Measurements from ENCODE around the gene TMEM151B. TPM values are rescaled to one million over a fixed set of nuclear protein-coding genes. Genes with fewer than 3 reads are reported as not detected.
"Not testable (repeated sequence)": the region's sequence is repeated elsewhere in the genome, so short reads cannot be mapped to it uniquely, and the experiment has no call there.

The TMEM151B gene
- total RNA-seq, 2 experiments from 2014 or later, result not detected

GRCh38 chr6:44226368-44227147 lies 43.7 kb upstream of the TMEM151B start:
- Mint-ChIP-seq H3K27ac (no peak overlapping the region), H3K4me1 (peaks cover 30% of the 10 kb centered on the region), H3K27me3 (no peaks in the 10 kb centered on the region), H3K4me3 (no peak overlapping the region), H3K9me3 (no peaks in the 10 kb centered on the region), H3K36me3 (ENCODE audit: low read depth) (peaks cover 8% of the 10 kb centered on the region)
- ChIA-PET POLR2A (interaction anchor here (1.0 to 6.4 kb wide), 5 partner anchors 9 to 86 kb away, joined by 3 to 88 read pairs (median 6); partner anchors contain the start of genes AARS2 and HSP90AB1), CTCF (interaction anchor here (0.7 to 4.2 kb wide), 4 partner anchors 9 to 130 kb away, joined by 3 to 27 read pairs (median 15); no protein-coding TSS in a partner anchor)
- no peak for DNase-seq

GRCh38 chr6:44227148-44227793 lies 43.0 kb upstream of the TMEM151B start:
- ChIA-PET POLR2A (interaction anchor here (1.0 to 6.4 kb wide), 5 partner anchors 9 to 85 kb away, joined by 3 to 88 read pairs (median 6); partner anchors contain the start of genes AARS2 and HSP90AB1), CTCF (interaction anchor here (1.0 to 4.2 kb wide), 5 partner anchors 10 to 131 kb away, joined by 3 to 27 read pairs (median 3); no protein-coding TSS in a partner anchor)
- peaks cover 25% of the 10 kb centered on the region for H3K4me1 Mint-ChIP-seq
- no peak overlapping the region for H3K4me3 Mint-ChIP-seq
- DNase-seq, result no peak
- H3K9me3 Mint-ChIP-seq, result no peaks in the 10 kb centered on the region
- no peak overlapping the region for H3K27ac Mint-ChIP-seq
- no peaks in the 10 kb centered on the region for H3K27me3 Mint-ChIP-seq
- H3K36me3 Mint-ChIP-seq (ENCODE audit: low read depth), result peaks cover 8% of the 10 kb centered on the region

GRCh38 chr6:44228031-44228430 lies 42.2 kb upstream of the TMEM151B start:
- no peak overlapping the region for H3K27ac Mint-ChIP-seq
- POLR2A ChIA-PET, result interaction anchor here (1.2 to 6.0 kb wide), 3 partner anchors 8 to 19 kb away, joined by 6 to 48 read pairs (median 6); partner anchors contain the start of gene HSP90AB1
- no peak overlapping the region for H3K4me3 Mint-ChIP-seq
- no peaks in the 10 kb centered on the region for H3K9me3 Mint-ChIP-seq
- H3K4me1 Mint-ChIP-seq, result peaks cover 22% of the 10 kb centered on the region
- peaks cover 8% of the 10 kb centered on the region for H3K36me3 Mint-ChIP-seq (ENCODE audit: low read depth)
- no peaks in the 10 kb centered on the region for H3K27me3 Mint-ChIP-seq
- CTCF ChIA-PET, result interaction anchor here (1.0 to 1.5 kb wide), 4 partner anchors 9 to 132 kb away, joined by 3 to 4 read pairs (median 3); no protein-coding TSS in a partner anchor
- no peak for DNase-seq

- POLR2A ChIA-PET, result interaction anchor here (1.2 to 6.0 kb wide), 3 partner anchors 8 to 18 kb away, joined by 6 to 48 read pairs (median 6); partner anchors contain the start of gene HSP90AB1
- H3K27me3 Mint-ChIP-seq, result no peaks in the 10 kb centered on the region
- peaks cover 8% of the 10 kb centered on the region for H3K36me3 Mint-ChIP-seq (ENCODE audit: low read depth)
- H3K27ac Mint-ChIP-seq, result no peak overlapping the region
- H3K4me1 Mint-ChIP-seq, result peaks cover 22% of the 10 kb centered on the region
- no peak overlapping the region for H3K4me3 Mint-ChIP-seq
- CTCF ChIA-PET, result interaction anchor here (1.0 to 1.5 kb wide), 2 partner anchors 9 to 28 kb away, joined by 3 read pairs; no protein-coding TSS in a partner anchor
- no peaks in the 10 kb centered on the region for H3K9me3 Mint-ChIP-seq
- DNase-seq, result no peak
Measured at GRCh38 chr6:44228433-44228832, 41.8 kb upstream of the TMEM151B start.

GRCh38 chr6:44228836-44229235 lies 41.4 kb upstream of the TMEM151B start:
- no peaks in the 10 kb centered on the region for H3K9me3 Mint-ChIP-seq
- H3K4me3 Mint-ChIP-seq, result no peak overlapping the region
- CTCF ChIA-PET, result interaction anchor here (1.5 kb wide), 1 partner anchor 28 kb away, joined by 3 read pairs; no protein-coding TSS in a partner anchor
- no peaks in the 10 kb centered on the region for H3K27me3 Mint-ChIP-seq
- POLR2A ChIA-PET, result interaction anchor here (1.2 to 6.0 kb wide), 3 partner anchors 7 to 18 kb away, joined by 6 to 48 read pairs (median 6); partner anchors contain the start of gene HSP90AB1
- DNase-seq, result no peak
- H3K36me3 Mint-ChIP-seq (ENCODE audit: low read depth), result peaks cover 8% of the 10 kb centered on the region
- peaks cover 26% of the 10 kb centered on the region for H3K4me1 Mint-ChIP-seq
- no peak overlapping the region for H3K27ac Mint-ChIP-seq

GRCh38 chr6:44229376-44230033 lies 40.7 kb upstream of the TMEM151B start:
- ChIA-PET POLR2A (interaction anchor here (2.0 kb wide), 1 partner anchor 18 kb away, joined by 8 read pairs; the partner anchor contains the start of gene HSP90AB1), CTCF (no interaction called here)
- peaks cover 20% of the 10 kb centered on the region for H3K4me1 Mint-ChIP-seq
- no peak overlapping the region for H3K27ac Mint-ChIP-seq
- no peaks in the 10 kb centered on the region for H3K9me3 Mint-ChIP-seq
- DNase-seq, result no peak
- H3K36me3 Mint-ChIP-seq (ENCODE audit: low read depth), result peaks cover 8% of the 10 kb centered on the region
- no peaks in the 10 kb centered on the region for H3K27me3 Mint-ChIP-seq
- no peak overlapping the region for H3K4me3 Mint-ChIP-seq

- ChIA-PET POLR2A (interaction anchor here (1.1 to 2.0 kb wide), 2 partner anchors 15 to 17 kb away, joined by 4 to 8 read pairs; partner anchors contain the start of gene HSP90AB1), CTCF (no interaction called here)
- no peak for DNase-seq
- H3K4me3 Mint-ChIP-seq, result no peak overlapping the region
- H3K36me3 Mint-ChIP-seq (ENCODE audit: low read depth), result peaks cover 8% of the 10 kb centered on the region
- H3K27me3 Mint-ChIP-seq, result no peaks in the 10 kb centered on the region
- H3K27ac Mint-ChIP-seq, result no peak overlapping the region
- H3K4me1 Mint-ChIP-seq, result peaks cover 13% of the 10 kb centered on the region
- no peaks in the 10 kb centered on the region for H3K9me3 Mint-ChIP-seq
Measured at GRCh38 chr6:44230034-44230675, 40.1 kb upstream of the TMEM151B start.

- H3K27me3 Mint-ChIP-seq; H3K9me3 Mint-ChIP-seq; H3K4me3 Mint-ChIP-seq; CTCF ChIA-PET; H3K4me1 Mint-ChIP-seq; DNase-seq; POLR2A ChIA-PET; H3K36me3 Mint-ChIP-seq (ENCODE audit: low read depth); H3K27ac Mint-ChIP-seq: not testable (repeated sequence)
Measured at GRCh38 chr6:44231426-44231825, 38.8 kb upstream of the TMEM151B start.

GRCh38 chr6:44232676-44233566 lies 37.3 kb upstream of the TMEM151B start:
- POLR2A ChIA-PET, result interaction anchor here (3.6 to 5.6 kb wide), 2 partner anchors 7 to 13 kb away, joined by 23 to 48 read pairs; partner anchors contain the start of genes HSP90AB1 and SLC29A1
- peaks cover 21% of the 10 kb centered on the region for H3K4me1 Mint-ChIP-seq
- H3K27ac Mint-ChIP-seq, result peak overlapping the region; percentile 2

GRCh38 chr6:44233567-44234100 lies 36.6 kb upstream of the TMEM151B start:
- H3K4me1 Mint-ChIP-seq, result peaks cover 27% of the 10 kb centered on the region
- ChIA-PET POLR2A (interaction anchor here (3.6 to 5.6 kb wide), 2 partner anchors 8 to 13 kb away, joined by 23 to 48 read pairs; partner anchors contain the start of genes HSP90AB1 and SLC29A1), CTCF (interaction anchor here (0.6 to 3.0 kb wide), 5 partner anchors 9 to 571 kb away, joined by 3 to 26 read pairs (median 5); partner anchors contain the start of genes HSP90AB1, SLC29A1 and SLC35B2)
- no peak for DNase-seq
- H3K9me3 Mint-ChIP-seq, result no peaks in the 10 kb centered on the region
- peaks cover 8% of the 10 kb centered on the region for H3K36me3 Mint-ChIP-seq (ENCODE audit: low read depth)
- H3K27ac Mint-ChIP-seq, result no peak overlapping the region
- H3K4me3 Mint-ChIP-seq, result no peak overlapping the region
- no peaks in the 10 kb centered on the region for H3K27me3 Mint-ChIP-seq

More at GRCh38 chr6:44232676-44233566, 37.3 kb upstream of the TMEM151B start:
- Mint-ChIP-seq H3K27me3 (no peaks in the 10 kb centered on the region), H3K36me3 (ENCODE audit: low read depth) (peaks cover 8% of the 10 kb centered on the region), H3K4me3 (no peak overlapping the region), H3K9me3 (no peaks in the 10 kb centered on the region)
- CTCF ChIA-PET, result no interaction called here
- no peak for DNase-seq

Measured in activated CD4-positive, alpha-beta memory T cell treated with anti-CD3 and anti-CD28 coated beads, Interleukin-2, amount 10 ng/mL, durations not matched to agents 7 days and 5 days (primary cell).